Endothelial cell of umbilical vein (primary cell): ENCODE data around the gene BRSK2. TPM values are rescaled to one million over a fixed set of nuclear protein-coding genes. Genes with fewer than 3 reads are reported as not detected.

Experiments
- BruUV-seq: library from RNA; stranded (reverse); fragments of 400-500 nt; replicated peaks from 2 replicates; lab custom pipeline; 2021; lab: Mats Ljungman, UMichigan
- CTCF ChIA-PET: fragments of 300-600, 350-600 bp; sonication (Branson Sonifier 250); formaldehyde crosslinking; loops from one replicate; lab custom pipeline; 2021; ENCODE audit warnings: antibody characterized with exemption, inconsistent platforms; lab: Charles Lee
- POLR2A ChIA-PET: fragments of 300-600, 350-600 bp; sonication (Branson Sonifier 250); formaldehyde crosslinking; loops from one replicate; lab custom pipeline; 2021; ENCODE audit warnings: antibody characterized with exemption, inconsistent platforms; lab: Charles Lee
- DNase-seq: peaks from one replicate; pipeline ENCODE4 v3.0.0-alpha.2; 2011; ENCODE audit warnings: low read depth, low spot score
- FAIRE-seq: peaks from 2 replicates; lab custom pipeline; 2011; peaks lifted over from hg19 to GRCh38; lab: Jason Lieb, UNC
- H2AFZ ChIP-seq: 2 replicates; pipeline ENCODE4 v1.6.0; 2012; ENCODE audit warnings: low read depth, low read length, control low read depth, inconsistent platforms
- H3K27ac ChIP-seq: 2 replicates; pipeline ENCODE4 v1.5.1; 2011; ENCODE audit warnings: low read depth, mild to moderate bottlenecking, control low read depth, low read length, moderate library complexity; ENCODE audit not compliant: insufficient read depth
- H3K27me3 ChIP-seq, 2 experiments: 2 replicates each; pipeline versions ENCODE4 v1.6.0 to v1.6.1; 2011; ENCODE audit warnings: low read length in 2 of 2, mixed read lengths in 1 of 2; ENCODE audit not compliant: control insufficient read depth in 2 of 2, insufficient read depth in 2 of 2
- H3K36me3 ChIP-seq, 2 experiments: 2 replicates in 1 of 2; 3 replicates in 1 of 2; pipeline ENCODE4 v1.5.1; 2011; ENCODE audit warnings: low read length in 2 of 2, mild to moderate bottlenecking in 1 of 2, moderate library complexity in 1 of 2; ENCODE audit not compliant: control insufficient read depth in 2 of 2, insufficient read depth in 2 of 2; ENCODE audit errors: extremely low read depth in 1 of 2
- H3K4me1 ChIP-seq: 3 replicates; pipeline ENCODE4 v1.5.1; 2011; ENCODE audit warnings: mild to moderate bottlenecking, low read length; ENCODE audit not compliant: control insufficient read depth, insufficient read depth; ENCODE audit errors: extremely low read depth
- H3K4me2 ChIP-seq: 2 replicates; pipeline ENCODE4 v1.6.1; 2011; ENCODE audit warnings: low read length, control low read depth, mixed read lengths; ENCODE audit not compliant: insufficient read depth
- H3K4me3 ChIP-seq, 3 experiments: fragments of 200-600 bp in 1 of 3; sonication (generic), shearing (Covaris generic) in 1 of 3; replicated peaks in 1 of 3; 2 replicates each; pipeline ENCODE4 v1.5.1; 2011 to 2016; ENCODE audit warnings: control low read depth in 3 of 3, low read length in 3 of 3, mild to moderate bottlenecking in 2 of 3, inconsistent platforms in 1 of 3, low read depth in 1 of 3, moderate library complexity in 1 of 3; ENCODE audit not compliant: insufficient read depth in 1 of 3
- H3K79me2 ChIP-seq: 2 replicates; pipeline ENCODE4 v1.6.0; 2012; ENCODE audit warnings: low read length, inconsistent platforms; ENCODE audit not compliant: control insufficient read depth, insufficient read depth
- H3K9ac ChIP-seq: replicated peaks from 2 replicates; pipeline ENCODE3; 2011; ENCODE audit warnings: low read length, control low read depth; ENCODE audit not compliant: insufficient read depth; ENCODE audit errors: extremely low read depth
- H3K9me1 ChIP-seq: replicated peaks from 3 replicates; pipeline ENCODE4 v1.6.0; 2011; ENCODE audit warnings: mild to moderate bottlenecking, low read length; ENCODE audit not compliant: control insufficient read depth, insufficient read depth; ENCODE audit errors: extremely low read depth
- H3K9me3 ChIP-seq: replicated peaks from 2 replicates; pipeline ENCODE4 v1.5.1; 2012; ENCODE audit warnings: low read length, inconsistent platforms; ENCODE audit not compliant: control insufficient read depth, insufficient read depth
- H4K20me1 ChIP-seq: replicated peaks from 2 replicates; pipeline ENCODE3; 2011; ENCODE audit warnings: mild to moderate bottlenecking, low read length; ENCODE audit not compliant: control insufficient read depth, insufficient read depth; ENCODE audit errors: extremely low read depth
- CTCF ChIP-seq, 2 donors: IDR thresholded peaks; 1 replicate in 1 of 2; 2 replicates in 1 of 2; pipeline ENCODE4 v1.5.1; 2011; ENCODE audit warnings: low read length in 2 of 2, mild to moderate bottlenecking in 2 of 2, moderate library complexity in 2 of 2, control low read depth in 1 of 2, inconsistent platforms in 1 of 2, low read depth in 1 of 2; ENCODE audit not compliant: insufficient read depth in 1 of 2; ENCODE audit errors: extremely low read depth in 1 of 2
- EZH2 ChIP-seq: IDR thresholded peaks from 2 replicates; pipeline ENCODE4 v1.6.1; 2012; ENCODE audit warnings: borderline replicate concordance, low read depth, mild to moderate bottlenecking, moderate library complexity, low read length, inconsistent platforms; ENCODE audit not compliant: severe bottlenecking
- FOS ChIP-seq: IDR thresholded peaks from 2 replicates; pipeline ENCODE4 v1.6.1; 2011; ENCODE audit warnings: mild to moderate bottlenecking, low read length, moderate library complexity, borderline replicate concordance; ENCODE audit not compliant: insufficient read depth
- GATA2 ChIP-seq: IDR thresholded peaks from 2 replicates; pipeline ENCODE4 v1.7.0; 2011; ENCODE audit warnings: low read depth, mild to moderate bottlenecking, moderate library complexity, mixed read lengths, low read length; ENCODE audit not compliant: insufficient read length, insufficient read depth
- JUN ChIP-seq: IDR thresholded peaks from 2 replicates; pipeline ENCODE4 v1.6.1; 2011; ENCODE audit warnings: borderline replicate concordance, low read depth; ENCODE audit not compliant: insufficient read length, insufficient read depth
- MAX ChIP-seq: IDR thresholded peaks from 2 replicates; pipeline ENCODE4 v1.6.1; 2011; ENCODE audit not compliant: insufficient read depth, insufficient read length
- MYC ChIP-seq: IDR thresholded peaks from one replicate; pipeline ENCODE4 v1.6.1; 2011; ENCODE audit warnings: mild to moderate bottlenecking, low read depth, low read length
- POLR2A ChIP-seq: IDR thresholded peaks from 2 replicates; pipeline ENCODE4 v1.6.1; 2012; ENCODE audit warnings: low read depth, mild to moderate bottlenecking, control low read depth, low read length
- POLR2AphosphoS5 ChIP-seq: IDR thresholded peaks from 2 replicates; pipeline ENCODE4 v1.6.1; 2012; ENCODE audit warnings: low read depth, mild to moderate bottlenecking, control low read depth, low read length, moderate library complexity; ENCODE audit not compliant: insufficient read depth
- dilution Hi-C: fragments of 300-500 bp; cut with MboI; formaldehyde crosslinking; loops from one replicate; pipeline ENCODE4 v1.15.0; 2019; ENCODE audit warnings: low sequenced_read_pairs; ENCODE audit not compliant: extremely low pct_ligation_motif_present
- intact Hi-C: fragments of 100-400 bp; cut with micrococcal nuclease; formaldehyde crosslinking; loops from one replicate; pipeline ENCODE4 v1.10.0; 2022
- polyA plus RNA-seq, 4 experiments: library from polyadenylated mRNA; depleted of rRNA in 3 of 4; stranded (reverse) in 3 of 4; unstranded in 1 of 4; fragments of >200 nt; gene quantifications; 2 replicates each; pipeline versions ENCODE4 v1.2.1 to v1.2.3, GENCODE V29; 2011 to 2012; ENCODE audit warnings: missing spikeins in 1 of 4
- total RNA-seq: library from RNA; stranded (reverse); gene quantifications from 2 replicates; pipeline ENCODE4 v1.2.3, GENCODE V29; 2021

The BRSK2 gene
- total and polyA plus RNA-seq, 2 donors (not counting 3 experiments of a cell fraction or from before 2014, with no cell fraction given) = 0.08 to 0.20 TPM

GRCh38 chr11:1384199-1384970, 5.3 kb upstream of the BRSK2 start:
- Histone ChIP-seq H3K9me3 (no peaks in the 10 kb centered on the region), H3K9ac (no peak overlapping the region), H3K9me1 (no peaks in the 10 kb centered on the region), H3K4me3 (no peak overlapping the region), H3K27ac (no peak overlapping the region), H3K4me2 (no peak overlapping the region), H3K4me1 (peaks cover 3% of the 10 kb centered on the region), H3K36me3 (no peaks in the 10 kb centered on the region), H4K20me1 (no peaks in the 10 kb centered on the region), H3K27me3 (peaks cover 9 to 10% of the 10 kb centered on the region in 2 experiments), H2AFZ (no peak overlapping the region), H3K79me2 (no peaks in the 10 kb centered on the region)
- intact Hi-C loops = loop anchor here (10.0 kb wide), 2 partner anchors 80 to 130 kb away; partner anchors contain the start of gene TOLLIP
- ChIA-PET POLR2A (no interaction called here), CTCF (interaction anchor here (1.4 kb wide), 1 partner anchor 17 kb away, joined by 3 read pairs; no protein-coding TSS in a partner anchor)
- dilution Hi-C loops = no loop called here
- FAIRE-seq (no peak), DNase-seq (no peak)
- TF ChIP-seq EZH2 (no peak), POLR2A (no peak), GATA2 (no peak), MYC (no peak), CTCF (IDR thresholded peaks at IDR 0.05; ENCODE audit: extremely low read depth in 1 of 2, insufficient read depth in 1 of 2, low read depth in 1 of 2, low read length in 2 of 2) (no peak), JUN (no peak), POLR2AphosphoS5 (no peak), MAX (no peak), FOS (no peak)
- BruUV-seq = no TSS peak
